ENCODE measurements around the gene DIS3L2.
A peak's percentile ranks its signal among the peaks of the same experiment; 100 is the strongest.
"Not testable (repeated sequence)": the region's sequence is repeated elsewhere in the genome, so short reads cannot be mapped to it uniquely, and the experiment has no call there.

Gene DIS3L2

DNA sequence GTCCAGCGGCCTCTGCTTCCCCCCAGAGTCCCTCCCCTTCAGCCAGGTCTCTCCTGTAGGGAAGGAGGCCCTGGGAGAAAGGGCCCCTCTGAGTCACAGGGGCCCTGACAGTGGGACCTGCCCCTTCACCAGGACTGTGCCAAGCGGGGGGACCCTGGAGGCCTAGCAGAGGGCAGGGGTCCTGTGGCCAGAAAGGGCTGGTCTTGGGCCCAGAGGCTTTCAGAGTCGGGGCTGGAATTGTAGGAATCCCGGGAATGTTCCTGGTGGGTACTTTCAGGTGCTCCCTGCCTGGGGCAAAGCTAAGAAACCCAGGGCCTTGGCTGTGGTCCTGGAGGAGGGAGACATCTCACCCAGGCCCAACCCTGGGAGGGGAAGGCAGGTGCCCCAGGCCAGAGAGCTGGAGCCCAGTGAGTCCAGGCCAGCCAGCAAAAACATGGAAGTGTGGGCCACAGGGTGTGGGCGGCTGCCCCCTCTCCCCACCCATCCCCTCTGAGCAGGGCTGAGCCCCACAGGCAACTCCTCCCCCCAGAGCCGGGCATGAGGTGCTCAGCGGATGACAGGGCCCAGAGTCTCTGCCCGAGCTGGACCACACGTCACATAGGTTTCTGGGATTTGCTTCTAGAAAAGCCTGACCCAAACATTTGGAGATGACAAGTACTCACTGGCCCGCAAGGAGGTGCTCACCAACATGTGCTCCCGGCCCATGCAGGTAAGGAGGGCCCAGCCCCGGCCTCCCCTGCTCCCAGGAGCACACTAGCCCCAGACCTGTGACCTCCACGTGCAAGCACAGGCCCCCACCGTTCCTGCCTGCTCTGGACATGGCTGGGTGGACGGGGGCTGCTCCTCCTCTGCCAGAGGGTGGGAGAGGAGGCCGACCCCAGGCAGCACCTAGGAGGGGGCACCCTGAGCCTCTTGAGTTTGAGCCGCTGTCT is 368.8 kb downstream of the DIS3L2 start:
- ChIA-PET POLR2A (no interaction called here), CTCF (no interaction called here)
- no peak for DNase-seq (ENCODE audit: extremely low spot score)

DNA sequence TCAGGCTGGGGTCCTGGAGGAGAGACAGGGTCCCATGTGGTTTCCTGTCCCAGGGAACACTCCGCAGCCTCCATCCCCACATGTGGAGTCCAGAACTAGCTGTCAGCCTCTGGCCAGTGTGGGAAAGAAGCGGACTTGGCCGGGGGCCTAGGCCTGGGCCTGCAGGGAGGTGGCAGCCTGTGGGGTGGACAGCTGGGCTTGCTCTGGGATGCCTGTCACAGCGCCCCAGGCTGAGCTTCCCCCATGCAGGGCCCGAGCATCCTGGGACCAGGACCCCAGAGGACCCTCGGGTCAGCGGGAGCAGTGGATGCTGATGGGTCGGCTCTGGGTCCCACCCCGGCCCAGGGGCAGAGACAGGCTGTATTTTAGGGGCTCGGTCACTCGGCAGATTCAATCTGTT is 369.5 kb downstream of the DIS3L2 start:
- CTCF ChIA-PET; DNase-seq (ENCODE audit: extremely low spot score); POLR2A ChIA-PET: not testable (repeated sequence)

More for the DNA sequence above, 368.8 kb downstream of the DIS3L2 start:
- no peak for TF ChIP-seq ZNF384 (IDR thresholded peaks at IDR 0.05)
- no peak for TF ChIP-seq FOXM1 (IDR thresholded peaks at IDR 0.05; ENCODE audit: borderline replicate concordance)
- TF ChIP-seq SP1 (IDR thresholded peaks at IDR 0.05): no peak
- TF ChIP-seq L3MBTL2 (conservative IDR thresholded peaks at IDR 0.05): no peak
- TF ChIP-seq CTBP1 (IDR thresholded peaks at IDR 0.05; ENCODE audit: borderline replicate concordance): no peak
- TF ChIP-seq ARNT (IDR thresholded peaks at IDR 0.05): no peak
- TF ChIP-seq SUZ12 (IDR thresholded peaks at IDR 0.05): no peak
- TF ChIP-seq BHLHE40 (IDR thresholded peaks at IDR 0.05; ENCODE audit: borderline replicate concordance): no peak
- no peak for TF ChIP-seq FOXA1 (IDR thresholded peaks at IDR 0.05)
- TF ChIP-seq FOXK2 (IDR thresholded peaks at IDR 0.05): no peak
- TF ChIP-seq LEF1 (IDR thresholded peaks at IDR 0.05; ENCODE audit: borderline replicate concordance): no peak
- TF ChIP-seq NFRKB (IDR thresholded peaks at IDR 0.05): no peak
- TF ChIP-seq TARDBP (IDR thresholded peaks at IDR 0.05): no peak

DNA sequence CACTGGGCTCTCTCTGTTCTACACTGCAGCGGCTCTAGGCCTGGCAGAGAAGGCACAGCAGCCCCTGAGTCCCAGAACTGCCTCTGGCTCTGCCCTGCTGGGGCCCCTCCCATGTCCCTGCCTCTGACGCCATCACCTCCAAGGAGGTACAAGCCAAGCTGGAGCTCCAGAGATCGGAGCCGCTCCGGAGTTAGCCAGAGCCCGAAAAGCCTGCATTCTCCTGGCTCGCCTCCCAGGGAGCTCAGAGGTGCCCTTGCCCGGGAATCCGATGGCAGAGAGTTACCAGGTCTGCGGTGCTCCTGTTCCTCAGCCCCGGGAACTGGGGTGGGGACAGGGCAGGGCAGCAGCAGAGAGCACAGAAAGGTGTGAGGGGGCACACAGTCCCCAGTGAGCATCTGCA is 370.1 kb downstream of the DIS3L2 start:
- CTCF ChIA-PET: not testable (repeated sequence)

DNA sequence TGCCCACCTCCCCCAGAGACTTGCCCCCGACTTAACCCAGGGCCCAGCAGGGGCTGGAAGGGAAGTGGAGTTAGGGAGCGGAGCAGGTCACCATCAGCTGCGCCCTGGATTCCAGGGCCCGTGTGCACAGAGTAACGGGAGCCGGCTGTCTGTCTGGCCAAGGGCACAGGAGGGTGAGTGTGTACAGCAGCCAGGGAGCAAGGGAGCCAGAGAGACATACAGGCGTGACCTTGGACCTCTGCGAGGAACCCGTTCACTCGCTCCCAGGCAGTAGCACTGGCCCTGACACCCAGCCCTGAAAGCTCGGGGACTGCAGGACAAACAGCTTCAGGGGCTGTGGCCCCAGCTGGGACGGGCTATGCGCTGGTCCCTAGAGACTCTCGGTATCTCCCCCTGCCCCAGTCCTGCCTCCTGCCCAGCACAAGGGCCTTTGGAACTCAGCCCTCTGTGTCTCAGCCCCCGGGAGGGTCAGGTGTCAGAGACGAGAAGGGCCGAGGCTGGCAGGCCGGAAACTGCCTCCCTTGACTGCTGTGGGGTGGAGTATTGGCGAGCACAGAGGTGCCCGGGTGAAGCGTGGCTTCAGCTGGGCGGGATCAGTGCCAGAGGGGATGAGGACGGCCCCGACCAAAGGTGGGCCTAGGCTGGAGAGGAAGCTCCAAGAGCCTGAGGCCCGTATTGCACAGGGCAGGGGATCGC is 370.9 kb downstream of the DIS3L2 start:
- POLR2A ChIA-PET; DNase-seq (ENCODE audit: extremely low spot score): not testable (repeated sequence)
- CTCF ChIA-PET: interaction anchor here (0.5 kb wide), 1 partner anchor 532 kb away, joined by 3 read pairs; no protein-coding TSS in a partner anchor

More for the DNA sequence above, 370.1 kb downstream of the DIS3L2 start:
- POLR2A ChIA-PET; DNase-seq (ENCODE audit: extremely low spot score): not testable (repeated sequence)

DNA sequence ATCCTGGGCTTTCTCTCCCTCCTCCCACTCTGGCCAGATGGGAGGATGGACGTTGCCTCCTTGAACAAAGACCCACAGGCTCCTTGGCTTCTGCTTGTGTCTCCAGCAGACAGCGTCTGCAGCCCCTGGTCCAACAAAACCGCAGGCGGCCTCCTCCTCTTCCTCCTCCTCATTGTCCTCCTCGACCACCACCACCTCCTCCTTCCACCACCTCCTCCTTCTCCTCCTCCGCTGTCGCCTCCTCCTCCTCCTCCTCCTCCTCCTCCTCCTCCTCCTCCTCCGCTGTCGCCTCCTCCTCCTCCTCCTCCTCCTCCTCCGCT is 371.4 kb downstream of the DIS3L2 start:
- POLR2A ChIA-PET: no interaction called here
- DNase-seq (ENCODE audit: extremely low spot score): no peak
- TF ChIP-seq ZNF384 (IDR thresholded peaks at IDR 0.05) (no peak), TARDBP (IDR thresholded peaks at IDR 0.05) (no peak), SUZ12 (IDR thresholded peaks at IDR 0.05) (no peak), ELF4 (IDR thresholded peaks at IDR 0.05) (no peak), FOXK2 (IDR thresholded peaks at IDR 0.05) (no peak), NFRKB (IDR thresholded peaks at IDR 0.05) (no peak), FOXM1 (IDR thresholded peaks at IDR 0.05; ENCODE audit: borderline replicate concordance) (no peak), BHLHE40 (IDR thresholded peaks at IDR 0.05; ENCODE audit: borderline replicate concordance) (no peak)
- TF ChIP-seq, protein P1, sequence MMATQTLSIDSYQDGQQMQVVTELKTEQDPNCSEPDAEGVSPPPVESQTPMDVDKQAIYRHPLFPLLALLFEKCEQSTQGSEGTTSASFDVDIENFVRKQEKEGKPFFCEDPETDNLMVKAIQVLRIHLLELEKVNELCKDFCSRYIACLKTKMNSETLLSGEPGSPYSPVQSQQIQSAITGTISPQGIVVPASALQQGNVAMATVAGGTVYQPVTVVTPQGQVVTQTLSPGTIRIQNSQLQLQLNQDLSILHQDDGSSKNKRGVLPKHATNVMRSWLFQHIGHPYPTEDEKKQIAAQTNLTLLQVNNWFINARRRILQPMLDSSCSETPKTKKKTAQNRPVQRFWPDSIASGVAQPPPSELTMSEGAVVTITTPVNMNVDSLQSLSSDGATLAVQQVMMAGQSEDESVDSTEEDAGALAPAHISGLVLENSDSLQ (IDR thresholded peaks at IDR 0.05): no peak
- CTCF ChIA-PET: no interaction called here

DNA sequence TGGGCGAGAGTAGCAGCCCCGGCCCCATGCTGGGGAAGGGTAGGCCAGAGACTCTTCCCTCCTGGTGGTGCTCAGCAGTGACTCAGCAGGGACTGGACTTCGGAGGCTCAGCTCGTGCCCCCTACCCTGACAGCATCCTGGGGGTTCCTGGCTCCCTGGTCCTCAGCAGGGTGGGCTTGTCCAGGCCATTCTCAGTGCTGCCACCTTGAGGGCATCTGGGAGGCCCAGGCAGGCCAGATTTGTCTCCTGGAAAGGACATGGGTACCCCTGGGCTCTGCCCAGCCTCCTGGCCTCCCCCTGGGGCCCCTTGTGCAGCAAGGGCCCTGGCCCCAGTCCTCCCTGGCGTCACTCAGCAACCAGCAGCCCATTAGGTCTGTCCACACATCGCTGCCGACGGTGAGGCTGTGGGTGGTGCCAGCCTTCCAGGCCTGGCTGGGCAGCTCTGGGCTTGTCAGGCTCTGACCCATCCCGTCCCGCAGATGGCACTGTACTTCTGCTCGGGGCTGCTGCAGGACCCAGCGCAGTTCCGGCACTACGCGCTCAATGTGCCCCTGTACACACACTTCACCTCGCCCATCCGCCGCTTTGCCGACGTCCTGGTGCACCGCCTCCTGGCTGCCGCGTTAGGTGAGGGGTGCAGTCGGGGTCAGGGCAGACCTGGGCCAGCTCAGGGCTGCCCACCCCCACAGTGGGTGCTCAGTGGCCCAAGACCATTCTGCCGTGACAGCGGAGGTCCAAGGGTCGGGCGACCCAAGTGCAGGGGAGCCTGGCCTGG is 372.0 kb downstream of the DIS3L2 start:
- CTCF ChIA-PET: no interaction called here
- no peak for TF ChIP-seq SP1 (IDR thresholded peaks at IDR 0.05)
- TF ChIP-seq CTBP1 (IDR thresholded peaks at IDR 0.05; ENCODE audit: borderline replicate concordance): no peak
- no peak for TF ChIP-seq LEF1 (IDR thresholded peaks at IDR 0.05; ENCODE audit: borderline replicate concordance)
- no peak for TF ChIP-seq SUZ12 (IDR thresholded peaks at IDR 0.05)
- TF ChIP-seq FOXK2 (IDR thresholded peaks at IDR 0.05): no peak
- TF ChIP-seq FOXA1 (IDR thresholded peaks at IDR 0.05): no peak
- TF ChIP-seq BHLHE40 (IDR thresholded peaks at IDR 0.05; ENCODE audit: borderline replicate concordance): no peak
- no peak for TF ChIP-seq ARNT (IDR thresholded peaks at IDR 0.05)
- TF ChIP-seq ZNF384 (IDR thresholded peaks at IDR 0.05): no peak
- no peak for TF ChIP-seq L3MBTL2 (conservative IDR thresholded peaks at IDR 0.05)
- no peak for TF ChIP-seq ELF4 (IDR thresholded peaks at IDR 0.05)
- TF ChIP-seq, protein P1 (IDR thresholded peaks at IDR 0.05): no peak
- TF ChIP-seq FOXM1 (IDR thresholded peaks at IDR 0.05; ENCODE audit: borderline replicate concordance): no peak
- no peak for TF ChIP-seq NFRKB (IDR thresholded peaks at IDR 0.05)
- no peak for TF ChIP-seq TARDBP (IDR thresholded peaks at IDR 0.05)
- TF ChIP-seq HDGF (IDR thresholded peaks at IDR 0.05; ENCODE audit: borderline replicate concordance): no peak
- peak; percentile 14 for DNase-seq (ENCODE audit: extremely low spot score)
- POLR2A ChIA-PET: no interaction called here

DNA sequence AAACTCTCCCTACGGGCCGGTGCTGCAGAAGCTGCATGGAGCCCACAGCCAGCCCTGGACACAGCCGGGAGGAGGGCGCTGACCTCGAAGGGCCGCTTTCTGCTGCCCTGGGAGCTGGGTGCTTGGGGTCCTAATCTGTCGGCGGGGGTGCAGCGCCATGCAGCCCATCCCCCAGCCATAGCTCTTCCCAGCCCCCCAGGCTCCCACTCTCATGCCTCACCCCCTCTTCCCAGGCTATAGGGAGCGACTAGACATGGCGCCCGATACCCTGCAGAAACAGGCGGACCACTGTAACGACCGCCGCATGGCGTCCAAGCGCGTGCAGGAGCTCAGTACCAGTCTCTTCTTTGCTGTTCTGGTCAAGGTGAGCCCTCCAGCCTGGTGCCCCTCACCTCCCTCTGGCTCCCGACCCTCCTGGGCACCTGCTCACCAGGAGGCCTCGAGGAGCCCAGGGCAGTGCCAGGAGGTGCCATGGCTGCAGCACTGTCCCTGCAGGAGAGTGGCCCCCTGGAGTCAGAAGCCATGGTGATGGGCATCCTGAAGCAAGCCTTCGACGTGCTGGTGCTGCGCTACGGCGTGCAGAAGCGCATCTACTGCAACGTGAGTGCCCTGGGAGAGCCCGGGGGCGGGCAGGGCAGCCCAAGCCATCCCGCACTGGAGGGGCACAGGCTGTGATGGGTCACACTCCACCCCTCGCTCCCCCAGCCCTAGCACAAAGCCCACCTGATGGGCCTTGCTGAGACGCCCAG is 372.8 kb downstream of the DIS3L2 start:
- POLR2A ChIA-PET; CTCF ChIA-PET; DNase-seq (ENCODE audit: extremely low spot score): not testable (repeated sequence)

DNA sequence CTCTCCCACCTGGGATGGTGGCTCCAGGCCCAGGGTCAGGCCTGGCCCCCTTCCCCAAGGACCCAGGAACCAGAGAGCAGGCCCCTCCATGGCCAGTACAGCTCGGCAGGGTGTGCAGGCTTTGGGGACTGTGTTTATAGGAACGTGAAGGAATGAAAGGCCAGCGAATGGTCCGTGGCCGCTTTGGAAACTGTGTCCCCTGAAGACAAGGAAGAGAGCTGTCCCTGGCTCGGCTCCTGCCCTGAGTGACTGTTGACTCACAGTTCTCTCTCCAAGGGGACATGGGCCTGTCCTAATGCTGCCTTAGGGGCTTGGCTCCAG is 373.3 kb downstream of the DIS3L2 start:
- CTCF ChIA-PET: interaction anchor here (0.6 to 1.1 kb wide), 2 partner anchors 10 to 277 kb away, joined by 4 read pairs; no protein-coding TSS in a partner anchor
- POLR2A ChIA-PET: not testable (repeated sequence)

DNA sequence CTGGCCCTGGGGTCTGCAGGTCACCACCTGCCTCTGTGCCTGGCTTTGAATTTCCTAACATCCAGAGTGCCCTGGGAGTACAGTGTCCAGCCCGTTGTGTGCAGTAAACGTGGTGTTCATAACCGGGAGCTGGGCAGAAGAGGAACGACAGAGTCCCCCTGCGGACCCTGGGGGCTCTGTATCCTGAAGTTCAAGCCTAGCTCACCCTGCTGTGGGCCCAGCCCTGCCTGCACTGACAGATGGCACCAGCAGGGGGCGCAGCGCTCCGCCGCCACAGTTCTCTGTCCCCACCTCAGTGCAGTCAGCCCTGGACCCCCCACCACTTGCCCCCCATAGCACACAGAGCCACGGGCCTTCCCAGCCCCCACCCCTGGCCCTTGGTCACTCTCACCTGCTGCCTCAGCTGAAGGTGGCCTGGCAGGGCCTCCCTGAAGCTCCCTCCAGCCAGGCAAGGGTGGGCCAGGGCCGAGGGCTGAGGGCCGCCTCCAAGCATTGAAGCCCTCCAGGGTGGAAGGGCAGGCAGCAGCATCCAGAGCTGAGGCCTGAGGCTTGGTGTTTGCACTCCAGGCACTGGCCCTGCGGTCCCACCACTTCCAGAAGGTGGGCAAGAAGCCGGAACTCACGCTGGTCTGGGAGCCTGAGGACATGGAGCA is 373.8 kb downstream of the DIS3L2 start:
- CTCF ChIA-PET: interaction anchor here (0.6 to 1.1 kb wide), 3 partner anchors 11 to 1817 kb away, joined by 3 to 4 read pairs (median 4); no protein-coding TSS in a partner anchor
- POLR2A ChIA-PET: not testable (repeated sequence)

More for the DNA sequence above, 373.3 kb downstream of the DIS3L2 start:
- not testable (repeated sequence) for DNase-seq (ENCODE audit: extremely low spot score)

More for the DNA sequence above, 373.8 kb downstream of the DIS3L2 start:
- not testable (repeated sequence) for DNase-seq (ENCODE audit: extremely low spot score)

Data from HEK293T (cell line).